Right lobe of liver (tissue), 4 donors: ENCODE results near the gene DSC1.
"Not testable (repeated sequence)": the region's sequence is repeated elsewhere in the genome, so short reads cannot be mapped to it uniquely, and the experiment has no call there.

Source experiments
- CTCF ChIP-seq, 4 donors: fragments of 200-600 bp in 3 of 4; fragments of 450-650 bp in 1 of 4; IDR thresholded peaks; one replicate each; pipeline versions ENCODE4 v1.5.1 to v1.8.0; 2016 to 2022; ENCODE audit warnings: antibody characterized with exemption in 4 of 4, mild to moderate bottlenecking in 2 of 4
- POLR2A ChIP-seq: fragments of 450-650 bp; IDR thresholded peaks from one replicate; pipeline ENCODE4 v1.6.1; 2017; ENCODE audit warnings: antibody characterized with exemption, mild to moderate bottlenecking
- donor health status: DM: no; HTN: no; CAD: no.
- donor health status: DM: no; HTN: no; CAD: no.
- donor health status: DM: no; HTN: yes; CAD: no.

GRCh38 chr18:31123125-31123524 is 39.5 kb downstream of the DSC1 start:
- not testable (repeated sequence) for TF ChIP-seq POLR2A; CTCF (IDR thresholded peaks at IDR 0.05)
